CD8-positive, alpha-beta memory T cell (primary cell): ENCODE measurements around the gene SNRPE. TPM values are rescaled to one million over a fixed set of nuclear protein-coding genes. Genes with fewer than 3 reads are reported as not detected.

Experiments used
- CTCF ChIA-PET: fragments of 350-600 bp; sonication (Branson Sonifier 250); formaldehyde crosslinking; loops from one replicate; lab custom pipeline; 2021; ENCODE audit warnings: antibody characterized with exemption; lab: Charles Lee
- POLR2A ChIA-PET: fragments of 350-600 bp; sonication (Branson Sonifier 250); formaldehyde crosslinking; loops from one replicate; lab custom pipeline; 2021; ENCODE audit warnings: antibody characterized with exemption; lab: Charles Lee
- DNase-seq, 5 donors: peaks; one replicate each; pipeline versions ENCODE4 v3.0.0 to v3.0.0-alpha.2; 2020 to 2022; ENCODE audit warnings: mixed read lengths in 1 of 5
- H3K27ac ChIP-seq: one replicate; pipeline ENCODE4 v1.7.0; 2013; ENCODE audit warnings: low read depth, mild to moderate bottlenecking, low read length, moderate library complexity
- H3K27me3 ChIP-seq: 2 replicates; pipeline ENCODE4 v1.7.0; 2013; ENCODE audit warnings: low read length, mild to moderate bottlenecking; ENCODE audit not compliant: insufficient read depth, poor library complexity, severe bottlenecking
- H3K36me3 ChIP-seq: 2 replicates; pipeline ENCODE4 v1.7.0; 2013; ENCODE audit warnings: mild to moderate bottlenecking, low read length, moderate library complexity; ENCODE audit not compliant: insufficient read depth
- H3K4me1 ChIP-seq: 2 replicates; pipeline ENCODE4 v1.7.0; 2013; ENCODE audit warnings: mild to moderate bottlenecking, low read length, moderate library complexity; ENCODE audit not compliant: insufficient read depth
- H3K4me3 ChIP-seq: 2 replicates; pipeline ENCODE4 v1.7.0; 2013; ENCODE audit warnings: mild to moderate bottlenecking, low read length
- H3K9me3 ChIP-seq: 2 replicates; pipeline ENCODE4 v1.7.0; 2013; ENCODE audit warnings: mild to moderate bottlenecking, low read length
- H3K27ac Mint-ChIP-seq, 8 donors: one replicate each; pipeline ENCODE4 v1.8.0; 2020 to 2021; ENCODE audit warnings: mixed read lengths in 8 of 8, mild to moderate bottlenecking in 6 of 8, inconsistent platforms in 3 of 8, moderate library complexity in 3 of 8
- H3K27me3 Mint-ChIP-seq, 2 donors: one replicate each; pipeline ENCODE4 v1.8.0; 2020 to 2021; ENCODE audit warnings: mixed read lengths in 2 of 2, mild to moderate bottlenecking in 1 of 2, moderate library complexity in 1 of 2
- H3K36me3 Mint-ChIP-seq, 3 donors: one replicate each; pipeline ENCODE4 v1.8.0; 2020 to 2021; ENCODE audit warnings: mixed read lengths in 3 of 3, inconsistent platforms in 1 of 3, mild to moderate bottlenecking in 1 of 3
- H3K4me1 Mint-ChIP-seq, 3 donors: one replicate each; pipeline ENCODE4 v1.8.0; 2020 to 2021; ENCODE audit warnings: mixed read lengths in 3 of 3, inconsistent platforms in 1 of 3, mild to moderate bottlenecking in 1 of 3
- H3K4me3 Mint-ChIP-seq, 7 donors: one replicate each; pipeline ENCODE4 v1.8.0; 2020 to 2021; ENCODE audit warnings: mixed read lengths in 7 of 7, mild to moderate bottlenecking in 6 of 7, moderate library complexity in 4 of 7, inconsistent platforms in 2 of 7
- H3K9me3 Mint-ChIP-seq, 5 donors: one replicate each; pipeline ENCODE4 v1.8.0; 2020 to 2022; ENCODE audit warnings: mixed read lengths in 5 of 5, mild to moderate bottlenecking in 3 of 5, moderate library complexity in 2 of 5, inconsistent platforms in 1 of 5
- polyA plus RNA-seq: library from polyadenylated mRNA; unstranded; fragments of 300-500 nt; fragmentation: Illumina TruSeq; gene quantifications from one replicate; pipeline ENCODE4 v1.2.3, GENCODE V29; 2021
- total RNA-seq, 2 experiments: library from RNA; stranded (reverse); gene quantifications; one replicate each; pipeline ENCODE4 v1.2.3, GENCODE V29; 2021

The SNRPE gene
- total and polyA plus RNA-seq, 3 experiments from 2014 or later, result 238 to 421 (median 392) TPM

DNA sequence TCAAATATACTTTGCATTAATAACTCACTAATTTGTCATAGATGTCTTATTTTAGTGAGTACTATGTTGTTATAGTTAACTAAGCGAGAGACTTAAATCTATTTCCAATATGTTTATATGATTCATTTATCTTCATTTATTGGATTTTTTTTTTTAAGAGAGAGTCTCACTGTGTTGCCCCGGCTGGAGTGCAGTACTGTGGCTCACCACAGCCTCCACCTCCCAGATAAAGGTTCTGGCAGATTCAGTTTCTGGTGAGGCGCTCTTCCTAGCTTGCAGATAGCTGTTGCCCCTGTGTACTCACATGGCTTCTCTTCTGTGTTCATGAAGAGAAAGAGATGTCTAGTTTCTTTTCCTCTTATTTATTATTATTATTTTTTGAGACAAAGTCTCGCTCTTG lies 43.9 kb downstream of the SNRPE start:
- Mint-ChIP-seq H3K4me3 (no peak overlapping the region), H3K27me3 (peaks cover 0 to 8% of the 10 kb centered on the region in 2 donors), H3K9me3 (no peaks in the 10 kb centered on the region), H3K36me3 (no peaks in the 10 kb centered on the region), H3K27ac (no peak overlapping the region), H3K4me1 (no peaks in the 10 kb centered on the region)
- ChIA-PET POLR2A (interaction anchor here (0.7 kb wide), 1 partner anchor 10 kb away, joined by 3 read pairs; no protein-coding TSS in a partner anchor), CTCF (no interaction called here)
- Histone ChIP-seq H3K4me3 (no peak overlapping the region), H3K36me3 (no peaks in the 10 kb centered on the region), H3K4me1 (no peaks in the 10 kb centered on the region), H3K9me3 (no peaks in the 10 kb centered on the region), H3K27me3 (no peaks in the 10 kb centered on the region), H3K27ac (no peak overlapping the region)
- DNase-seq, result no peak

DNA sequence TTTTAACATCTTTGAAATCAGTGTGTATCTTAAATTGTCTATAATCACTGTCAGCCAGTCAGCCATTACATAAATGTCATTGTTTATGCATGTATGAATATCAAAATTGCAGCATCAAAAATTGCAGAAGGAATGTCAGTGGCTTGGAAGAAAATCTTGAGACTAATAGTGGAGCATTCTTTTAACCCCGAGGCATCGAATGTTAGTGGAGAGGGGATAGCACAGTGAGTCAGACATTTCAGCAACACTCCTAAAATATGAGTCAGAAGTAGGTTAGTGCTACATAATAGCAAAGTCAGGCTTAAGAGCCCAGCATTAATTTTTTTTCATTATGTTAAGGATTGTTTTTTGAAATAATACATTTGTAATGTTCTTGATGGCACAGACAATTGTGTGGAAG lies 45.5 kb downstream of the SNRPE start:
- no peak for DNase-seq
- no peaks in the 10 kb centered on the region for H3K27me3 ChIP-seq
- ChIA-PET CTCF (no interaction called here), POLR2A (no interaction called here)
- Mint-ChIP-seq H3K9me3 (no peaks in the 10 kb centered on the region), H3K4me3 (no peak overlapping the region), H3K27me3 (peaks cover 0 to 11% of the 10 kb centered on the region in 2 donors), H3K4me1 (no peaks in the 10 kb centered on the region), H3K36me3 (no peaks in the 10 kb centered on the region), H3K27ac (peak overlapping the region in 1 of 8 donors; percentile 25)
- no peaks in the 10 kb centered on the region for H3K36me3 ChIP-seq
- H3K4me3 ChIP-seq, result no peak overlapping the region
- no peak overlapping the region for H3K27ac ChIP-seq
- no peaks in the 10 kb centered on the region for H3K9me3 ChIP-seq
- H3K4me1 ChIP-seq, result no peaks in the 10 kb centered on the region

DNA sequence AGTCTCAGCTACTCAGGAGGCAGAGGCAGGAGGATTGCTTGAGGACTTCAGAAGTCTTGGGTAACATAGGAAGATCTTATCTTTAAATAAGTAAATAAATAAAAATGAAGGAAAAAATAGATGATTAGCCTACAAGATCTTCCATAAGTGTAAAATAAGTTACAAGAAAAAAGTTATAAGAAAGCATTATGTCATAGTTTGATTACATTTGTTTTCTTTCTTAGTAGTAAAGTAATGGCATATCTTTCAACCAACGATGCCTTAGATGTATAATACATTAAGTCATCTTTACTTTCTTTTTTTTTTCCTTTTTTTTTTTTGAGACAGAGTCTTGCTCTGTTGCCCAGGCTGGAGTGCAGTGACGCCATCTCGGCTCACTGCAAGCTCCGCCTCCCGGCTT lies 46.5 kb downstream of the SNRPE start:
- H3K4me3 ChIP-seq, result no peak overlapping the region
- H3K27me3 ChIP-seq, result no peaks in the 10 kb centered on the region
- no peaks in the 10 kb centered on the region for H3K4me1 Mint-ChIP-seq
- H3K36me3 ChIP-seq, result no peaks in the 10 kb centered on the region
- no peak overlapping the region for H3K4me3 Mint-ChIP-seq
- no peaks in the 10 kb centered on the region for H3K36me3 Mint-ChIP-seq
- H3K4me1 ChIP-seq, result no peaks in the 10 kb centered on the region
- peaks cover 0 to 8% of the 10 kb centered on the region in 2 donors for H3K27me3 Mint-ChIP-seq
- no peak overlapping the region for H3K27ac Mint-ChIP-seq
- H3K9me3 Mint-ChIP-seq, result no peaks in the 10 kb centered on the region
- ChIA-PET CTCF (no interaction called here), POLR2A (no interaction called here)
- DNase-seq, result no peak
- no peaks in the 10 kb centered on the region for H3K9me3 ChIP-seq
- H3K27ac ChIP-seq, result no peak overlapping the region

DNA sequence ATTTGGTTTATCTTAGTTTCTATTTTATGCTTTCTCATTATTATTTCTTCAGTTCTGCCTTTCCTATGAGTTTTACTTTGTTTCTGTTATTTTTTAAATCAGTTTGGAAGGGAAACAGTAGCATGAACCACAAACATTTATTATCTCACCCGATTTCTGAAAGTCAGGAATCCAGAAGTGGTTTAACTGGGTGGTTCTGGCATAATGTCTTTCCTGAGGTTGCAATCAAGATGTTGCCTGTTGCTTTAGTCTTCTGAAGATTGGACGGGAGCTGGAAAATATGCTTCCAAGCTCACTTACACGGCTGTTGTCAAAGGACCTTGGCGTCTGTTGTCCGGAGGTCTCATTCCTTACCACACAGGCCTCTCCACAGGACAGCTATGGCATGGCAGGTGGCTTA lies 50.4 kb downstream of the SNRPE start:
- Histone ChIP-seq H3K36me3 (no peaks in the 10 kb centered on the region), H3K4me3 (no peak overlapping the region), H3K27me3 (no peaks in the 10 kb centered on the region), H3K27ac (no peak overlapping the region), H3K9me3 (no peaks in the 10 kb centered on the region), H3K4me1 (no peaks in the 10 kb centered on the region)
- H3K4me1 Mint-ChIP-seq, result no peaks in the 10 kb centered on the region
- no peaks in the 10 kb centered on the region for H3K9me3 Mint-ChIP-seq
- no peak overlapping the region for H3K27ac Mint-ChIP-seq
- H3K4me3 Mint-ChIP-seq, result no peak overlapping the region
- peaks cover 0 to 1% (median 0%) of the 10 kb centered on the region in 3 donors for H3K36me3 Mint-ChIP-seq
- peaks cover 0 to 14% of the 10 kb centered on the region in 2 donors for H3K27me3 Mint-ChIP-seq
- DNase-seq, result no peak
- CTCF ChIA-PET, result no interaction called here
- POLR2A ChIA-PET, result no interaction called here

DNA sequence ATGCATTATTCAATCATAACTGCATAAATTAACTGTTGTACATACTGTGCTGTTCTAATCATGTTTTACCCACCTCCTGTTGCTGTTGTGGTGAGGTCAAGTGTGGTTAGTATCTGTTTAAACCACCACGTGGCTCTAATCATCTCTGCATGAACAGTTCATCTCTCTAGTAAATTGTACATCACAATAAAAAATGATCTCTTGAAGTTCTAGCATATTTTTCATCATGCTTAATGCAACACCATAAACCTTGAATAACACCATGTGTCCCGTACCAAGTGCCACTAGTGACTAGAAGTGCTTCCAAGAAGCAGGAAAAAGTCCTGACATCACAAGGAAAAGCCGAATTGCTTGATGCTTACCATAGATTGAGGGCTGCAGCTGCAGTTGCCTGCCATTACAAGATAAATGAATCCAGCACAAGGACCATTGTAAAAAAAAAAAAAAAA lies 51.7 kb downstream of the SNRPE start:
- H3K27me3 ChIP-seq, result no peaks in the 10 kb centered on the region
- Mint-ChIP-seq H3K4me3 (no peak overlapping the region), H3K36me3 (peaks cover 0 to 1% (median 0%) of the 10 kb centered on the region in 3 donors), H3K27me3 (peaks cover 0 to 14% of the 10 kb centered on the region in 2 donors), H3K9me3 (no peaks in the 10 kb centered on the region), H3K27ac (no peak overlapping the region), H3K4me1 (no peaks in the 10 kb centered on the region)
- H3K4me3 ChIP-seq, result no peak overlapping the region
- ChIA-PET CTCF (no interaction called here), POLR2A (no interaction called here)
- H3K9me3 ChIP-seq, result no peaks in the 10 kb centered on the region
- H3K36me3 ChIP-seq, result no peaks in the 10 kb centered on the region
- H3K27ac ChIP-seq, result no peak overlapping the region
- no peaks in the 10 kb centered on the region for H3K4me1 ChIP-seq
- DNase-seq, result no peak

DNA sequence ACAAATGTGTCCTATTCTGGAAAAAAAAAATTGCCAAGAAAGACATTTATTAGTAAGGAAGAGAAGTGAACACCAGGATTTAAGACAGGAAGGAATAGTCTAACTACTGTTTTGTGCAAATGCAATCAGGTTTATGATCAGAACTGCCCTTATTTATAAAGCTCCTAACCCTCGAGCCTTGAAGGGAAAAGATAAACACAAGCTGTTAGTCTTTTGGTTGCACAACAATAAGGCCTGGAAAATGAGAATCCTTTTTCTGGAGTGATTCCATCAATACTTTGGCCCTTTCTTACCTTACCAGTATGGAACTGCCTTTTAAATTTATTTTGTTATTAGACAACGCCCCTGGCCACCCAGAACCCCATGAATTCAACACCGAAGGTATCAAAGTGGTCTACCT lies 52.9 kb downstream of the SNRPE start:
- H3K27me3 ChIP-seq, result no peaks in the 10 kb centered on the region
- H3K4me1 ChIP-seq, result no peaks in the 10 kb centered on the region
- Mint-ChIP-seq H3K27ac (no peak overlapping the region), H3K9me3 (no peaks in the 10 kb centered on the region), H3K4me1 (no peaks in the 10 kb centered on the region), H3K36me3 (peaks cover 0 to 1% (median 0%) of the 10 kb centered on the region in 3 donors), H3K27me3 (peaks cover 0 to 14% of the 10 kb centered on the region in 2 donors), H3K4me3 (no peak overlapping the region)
- ChIA-PET CTCF (no interaction called here), POLR2A (no interaction called here)
- H3K27ac ChIP-seq, result no peak overlapping the region
- H3K36me3 ChIP-seq, result no peaks in the 10 kb centered on the region
- no peaks in the 10 kb centered on the region for H3K9me3 ChIP-seq
- no peak for DNase-seq
- H3K4me3 ChIP-seq, result no peak overlapping the region

DNA sequence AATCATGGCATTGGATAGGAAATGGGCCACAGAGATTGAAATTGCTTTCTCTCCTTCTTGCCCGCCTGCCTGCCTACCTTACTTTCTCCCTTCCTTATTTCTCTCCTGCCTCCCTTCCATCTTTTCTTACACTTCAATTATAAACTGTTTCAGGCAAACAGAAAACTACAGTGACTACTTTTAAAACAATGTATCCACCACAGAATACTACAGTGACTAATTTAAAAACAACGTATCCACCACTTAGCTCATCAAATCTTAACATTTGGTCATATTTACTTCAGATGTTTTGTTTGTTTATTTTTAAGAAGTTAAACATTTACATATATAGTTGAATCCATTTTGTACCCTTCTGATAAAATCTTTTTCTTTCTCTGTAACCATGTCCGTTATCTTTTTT lies 54.4 kb downstream of the SNRPE start:
- no peak overlapping the region for H3K4me3 ChIP-seq
- H3K4me3 Mint-ChIP-seq, result no peak overlapping the region
- POLR2A ChIA-PET, result no interaction called here
- peaks cover 0 to 14% of the 10 kb centered on the region in 2 donors for H3K27me3 Mint-ChIP-seq
- DNase-seq, result no peak
- CTCF ChIA-PET, result no interaction called here
- H3K36me3 Mint-ChIP-seq, result peaks cover 0 to 1% (median 0%) of the 10 kb centered on the region in 3 donors
- no peaks in the 10 kb centered on the region for H3K27me3 ChIP-seq
- no peak overlapping the region for H3K27ac Mint-ChIP-seq
- no peaks in the 10 kb centered on the region for H3K36me3 ChIP-seq
- H3K4me1 ChIP-seq, result no peaks in the 10 kb centered on the region
- H3K9me3 Mint-ChIP-seq, result no peaks in the 10 kb centered on the region
- H3K4me1 Mint-ChIP-seq, result no peaks in the 10 kb centered on the region
- no peaks in the 10 kb centered on the region for H3K9me3 ChIP-seq
- H3K27ac ChIP-seq, result no peak overlapping the region

DNA sequence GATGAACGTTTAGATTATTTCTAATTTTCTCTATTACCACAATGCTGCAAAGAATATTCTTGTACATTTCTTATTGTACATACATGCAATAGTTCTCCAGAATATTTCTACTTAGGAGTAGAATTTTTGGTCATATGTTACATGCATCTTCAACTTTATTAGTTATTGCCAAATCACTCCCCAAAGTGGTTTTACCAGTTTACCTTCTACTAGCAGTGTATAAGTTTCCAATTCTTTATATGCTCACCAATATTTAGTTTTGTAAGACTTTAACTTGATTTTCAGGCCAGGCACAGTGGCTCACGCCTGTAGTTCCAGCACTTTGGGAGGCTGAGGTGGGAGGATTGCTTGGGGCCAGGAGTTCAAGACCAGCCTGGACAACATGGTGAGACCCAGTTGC lies 55.4 kb downstream of the SNRPE start:
- Mint-ChIP-seq H3K36me3 (peaks cover 0 to 1% (median 0%) of the 10 kb centered on the region in 3 donors), H3K4me3 (no peak overlapping the region), H3K27me3 (peaks cover 0 to 13% of the 10 kb centered on the region in 2 donors), H3K9me3 (no peaks in the 10 kb centered on the region), H3K4me1 (no peaks in the 10 kb centered on the region), H3K27ac (no peak overlapping the region)
- CTCF ChIA-PET, result no interaction called here
- no peak for DNase-seq
- no peaks in the 10 kb centered on the region for H3K36me3 ChIP-seq
- POLR2A ChIA-PET, result no interaction called here
- no peaks in the 10 kb centered on the region for H3K27me3 ChIP-seq
- no peaks in the 10 kb centered on the region for H3K9me3 ChIP-seq
- H3K4me3 ChIP-seq, result no peak overlapping the region
- H3K27ac ChIP-seq, result no peak overlapping the region
- H3K4me1 ChIP-seq, result no peaks in the 10 kb centered on the region
